Astrocyte of the hippocampus (primary cell): ENCODE data around the gene HBB.
"Not testable (repeated sequence)": the region's sequence is repeated elsewhere in the genome, so short reads cannot be mapped to it uniquely, and the experiment has no call there.

Source experiments
- DNase-seq: peaks from one replicate; pipeline ENCODE4 v3.0.0; 2011; ENCODE audit warnings: low read depth, low spot score

HBB gene

GRCh38 chr11:5226732-5227310, at the start of gene HBB:
HBB (minus strand) TSS chr11:5227071; CDS start chr11:5227021, 50 bp downstream.
- DNase-seq = no peak

- DNase-seq = no peak
Measured at GRCh38 chr11:5275369-5276110, 48.7 kb upstream of the HBB start.

- no peak for DNase-seq
Measured at GRCh38 chr11:5274395-5274794, 47.5 kb upstream of the HBB start.

GRCh38 chr11:5272395-5273017, 45.6 kb upstream of the HBB start:
- no peak for DNase-seq

GRCh38 chr11:5269715-5270147, 42.9 kb upstream of the HBB start, which contains the start of gene HBE1:
HBE1 (minus strand) TSS chr11:5269945; CDS start chr11:5269890, 55 bp downstream.
- no peak for DNase-seq

GRCh38 chr11:5267033-5267563, 40.2 kb upstream of the HBB start:
- no peak for DNase-seq

GRCh38 chr11:5266609-5267008, 39.7 kb upstream of the HBB start:
- DNase-seq = no peak

GRCh38 chr11:5265832-5266231, 39.0 kb upstream of the HBB start:
- DNase-seq = no peak

GRCh38 chr11:5258543-5259262, 31.8 kb upstream of the HBB start:
- DNase-seq = no peak

GRCh38 chr11:5257296-5257695, 30.4 kb upstream of the HBB start:
- DNase-seq = no peak

GRCh38 chr11:5254646-5255413, 28.0 kb upstream of the HBB start, which contains the start of gene HBG2:
HBG2 (minus strand) TSS chr11:5254781; CDS start chr11:5254728, 53 bp downstream.
- not testable (repeated sequence) for DNase-seq

- DNase-seq = not testable (repeated sequence)
Measured at GRCh38 chr11:5254023-5254422, 27.2 kb upstream of the HBB start.

- DNase-seq = not testable (repeated sequence)
Measured at GRCh38 chr11:5253440-5253839, 26.6 kb upstream of the HBB start.

GRCh38 chr11:5252919-5253265, 26.0 kb upstream of the HBB start:
- DNase-seq = no peak

- no peak for DNase-seq
Measured at GRCh38 chr11:5252192-5252918, 25.5 kb upstream of the HBB start.

- DNase-seq = no peak
Measured at GRCh38 chr11:5251746-5252145, 24.9 kb upstream of the HBB start.

- DNase-seq = no peak
Measured at GRCh38 chr11:5250543-5251204, 23.8 kb upstream of the HBB start.

GRCh38 chr11:5249807-5250396, 23.0 kb upstream of the HBB start, which contains the start of gene HBG1:
HBG1 (minus strand) TSS chr11:5249857; CDS start chr11:5249804, 53 bp downstream.
- not testable (repeated sequence) for DNase-seq

GRCh38 chr11:5248498-5248897, 21.6 kb upstream of the HBB start:
- DNase-seq = not testable (repeated sequence)
